H1 (cell line): ENCODE measurements around the gene CIITA. TPM values are rescaled to one million over a fixed set of nuclear protein-coding genes. Genes with fewer than 3 reads are reported as not detected.

ENCODE experiments used
- CTCF ChIA-PET: fragments of 300-600 bp; sonication (Branson Sonifier 250); formaldehyde crosslinking; loops from one replicate; lab custom pipeline; 2021; ENCODE audit not compliant: partially characterized antibody; lab: Charles Lee
- POLR2A ChIA-PET: fragments of 300-600 bp; sonication (Branson Sonifier 250); formaldehyde crosslinking; loops from one replicate; lab custom pipeline; 2021; ENCODE audit warnings: inconsistent platforms; ENCODE audit not compliant: partially characterized antibody; lab: Charles Lee
- DNase-seq, 2 experiments: peaks; one replicate each; pipeline versions ENCODE4 v3.0.0 to v3.0.0-alpha.2; 2010 to 2022; ENCODE audit warnings: low spot score in 2 of 2, low read depth in 1 of 2, mixed read lengths in 1 of 2
- FAIRE-seq: peaks from 2 replicates; lab custom pipeline; 2011; peaks lifted over from hg19 to GRCh38; lab: Jason Lieb, UNC
- H2AFZ ChIP-seq: 2 replicates; pipeline ENCODE4 v1.8.1; 2012; ENCODE audit warnings: low read length, inconsistent platforms
- H2AK5ac ChIP-seq: 2 replicates; pipeline ENCODE4 v1.6.1; 2013; ENCODE audit warnings: low read depth, low read length
- H2BK120ac ChIP-seq: replicated peaks from 2 replicates; pipeline ENCODE3; 2013; ENCODE audit warnings: low read depth, low read length, inconsistent platforms
- H2BK12ac ChIP-seq: 2 replicates; pipeline ENCODE4 v1.6.1; 2013; ENCODE audit warnings: low read depth, low read length
- H2BK15ac ChIP-seq: 2 replicates; pipeline ENCODE4 v1.6.1; 2013; ENCODE audit warnings: low read length
- H2BK20ac ChIP-seq: 2 replicates; pipeline ENCODE4 v1.6.1; 2013; ENCODE audit warnings: low read length
- H2BK5ac ChIP-seq: 2 replicates; pipeline ENCODE4 v1.6.1; 2013; ENCODE audit warnings: low read depth, low read length
- H3K14ac ChIP-seq: 2 replicates; pipeline ENCODE4 v1.6.1; 2013; ENCODE audit warnings: inconsistent platforms; ENCODE audit not compliant: insufficient read length
- H3K18ac ChIP-seq: 2 replicates; pipeline ENCODE4 v1.6.1; 2013; ENCODE audit warnings: low read length; ENCODE audit errors: extremely low read depth
- H3K23ac ChIP-seq: 2 replicates; pipeline ENCODE4 v1.6.1; 2013; ENCODE audit warnings: inconsistent platforms; ENCODE audit not compliant: insufficient read length
- H3K23me2 ChIP-seq: 2 replicates; pipeline ENCODE4 v1.6.1; 2013; ENCODE audit warnings: low read depth, low read length
- H3K27ac ChIP-seq: 2 replicates; pipeline ENCODE4 v1.6.1; 2011; ENCODE audit warnings: low read depth, low read length, inconsistent platforms
- H3K27me3 ChIP-seq, 4 experiments: replicated peaks in 1 of 4; 1 replicate in 1 of 4; 2 replicates in 3 of 4; pipeline versions ENCODE4 v1.6.1 to v1.8.1; 2011 to 2013; ENCODE audit warnings: low read length in 3 of 4, mild to moderate bottlenecking in 3 of 4, inconsistent platforms in 2 of 4, mixed read lengths in 2 of 4, moderate library complexity in 1 of 4; ENCODE audit not compliant: control insufficient read depth in 3 of 4, insufficient read depth in 3 of 4; ENCODE audit errors: extremely low read depth in 1 of 4
- H3K36me3 ChIP-seq, 4 experiments: 2 replicates each; pipeline versions ENCODE4 v1.6.1 to v1.8.1; 2011 to 2013; ENCODE audit warnings: mild to moderate bottlenecking in 4 of 4, low read length in 3 of 4, moderate library complexity in 2 of 4, control low read depth in 1 of 4, inconsistent platforms in 1 of 4; ENCODE audit not compliant: insufficient read depth in 4 of 4, control insufficient read depth in 2 of 4
- H3K4ac ChIP-seq: replicated peaks from 2 replicates; pipeline ENCODE3; 2013; ENCODE audit warnings: low read length, low read depth, mixed read lengths, inconsistent platforms; ENCODE audit not compliant: insufficient read length
- H3K4me1 ChIP-seq, 4 experiments: replicated peaks in 1 of 4; 1 replicate in 1 of 4; 2 replicates in 3 of 4; pipeline versions ENCODE4 v1.6.1 to v1.8.1; 2011 to 2013; ENCODE audit warnings: low read length in 3 of 4, inconsistent platforms in 2 of 4, mixed read lengths in 1 of 4; ENCODE audit not compliant: insufficient read depth in 4 of 4, control insufficient read depth in 3 of 4
- H3K4me2 ChIP-seq, 2 experiments: 2 replicates each; pipeline versions ENCODE4 v1.6.1 to v1.8.1; 2011 to 2013; ENCODE audit warnings: low read depth in 2 of 2, low read length in 2 of 2, control low read depth in 1 of 2, inconsistent platforms in 1 of 2, mild to moderate bottlenecking in 1 of 2; ENCODE audit not compliant: insufficient read depth in 1 of 2
- H3K4me3 ChIP-seq, 4 experiments: fragments of 200-600, 300-600 bp in 1 of 4; sonication (generic), shearing (Covaris generic), sonication (Bioruptor Twin) in 1 of 4; 2 replicates each; pipeline versions ENCODE4 v1.5.1 to v1.8.1; 2011 to 2016; ENCODE audit warnings: low read length in 4 of 4, low read depth in 3 of 4, control low read depth in 2 of 4, inconsistent platforms in 2 of 4, mild to moderate bottlenecking in 2 of 4, mixed read lengths in 1 of 4, moderate library complexity in 1 of 4; ENCODE audit not compliant: insufficient read depth in 2 of 4; ENCODE audit errors: extremely low read depth in 1 of 4
- H3K56ac ChIP-seq: replicated peaks from 2 replicates; pipeline ENCODE3; 2013; ENCODE audit warnings: low read depth, mild to moderate bottlenecking, mixed read lengths, low read length, inconsistent platforms; ENCODE audit not compliant: insufficient read length
- H3K79me1 ChIP-seq: 2 replicates; pipeline ENCODE4 v1.6.1; 2013; ENCODE audit warnings: low read depth, low read length, control low read depth
- H3K79me2 ChIP-seq, 2 experiments: 2 replicates each; pipeline versions ENCODE4 v1.6.1 to v1.8.1; 2012 to 2013; ENCODE audit warnings: low read length in 2 of 2, mild to moderate bottlenecking in 2 of 2, inconsistent platforms in 1 of 2; ENCODE audit not compliant: insufficient read depth in 2 of 2, control insufficient read depth in 1 of 2
- H3K9ac ChIP-seq, 4 experiments: replicated peaks in 1 of 4; 1 replicate in 1 of 4; 2 replicates in 3 of 4; pipeline versions ENCODE4 v1.6.1 to v1.8.1; 2011 to 2013; ENCODE audit warnings: low read depth in 3 of 4, low read length in 3 of 4, control low read depth in 2 of 4, mild to moderate bottlenecking in 2 of 4, moderate library complexity in 2 of 4, inconsistent platforms in 1 of 4; ENCODE audit errors: extremely low read depth in 1 of 4
- H3K9me3 ChIP-seq, 2 experiments: 2 replicates each; pipeline versions ENCODE4 v1.6.1 to v1.8.1; 2012 to 2013; ENCODE audit warnings: mild to moderate bottlenecking in 2 of 2, moderate library complexity in 2 of 2, control low read depth in 1 of 2, inconsistent platforms in 1 of 2, low read depth in 1 of 2, low read length in 1 of 2, mixed read lengths in 1 of 2; ENCODE audit not compliant: insufficient read depth in 2 of 2
- H4K20me1 ChIP-seq, 2 experiments: replicated peaks in 1 of 2; 2 replicates each; pipeline versions ENCODE3 to v1.8.1; 2011 to 2013; ENCODE audit warnings: inconsistent platforms in 2 of 2, low read length in 2 of 2, mild to moderate bottlenecking in 1 of 2; ENCODE audit not compliant: insufficient read depth in 2 of 2, control insufficient read depth in 1 of 2
- H4K5ac ChIP-seq: 2 replicates; pipeline ENCODE4 v1.6.1; 2013; ENCODE audit warnings: low read length, low read depth, mixed read lengths, inconsistent platforms; ENCODE audit not compliant: insufficient read length
- H4K8ac ChIP-seq: 2 replicates; pipeline ENCODE4 v1.8.0; 2013; ENCODE audit warnings: mild to moderate bottlenecking, moderate library complexity, low read length, inconsistent platforms; ENCODE audit not compliant: insufficient read depth; ENCODE audit errors: extremely low read depth
- H4K91ac ChIP-seq: replicated peaks from 2 replicates; pipeline ENCODE3; 2013; ENCODE audit warnings: low read length, mixed read lengths, inconsistent platforms; ENCODE audit not compliant: insufficient read length
- CBX8 ChIP-seq: fragments of 300-800, 300-1000 bp; sonication (generic); IDR thresholded peaks from 2 replicates; pipeline ENCODE4 v1.7.1; 2016; ENCODE audit warnings: low read depth, low read length, borderline replicate concordance
- EP300 ChIP-seq, 2 experiments: IDR thresholded peaks; 1 replicate in 1 of 2; 2 replicates in 1 of 2; pipeline ENCODE4 v1.6.1; 2011 to 2012; ENCODE audit warnings: low read depth in 2 of 2, low read length in 2 of 2, mild to moderate bottlenecking in 2 of 2, borderline replicate concordance in 1 of 2, inconsistent platforms in 1 of 2, moderate library complexity in 1 of 2
- GTF2F1 ChIP-seq: IDR thresholded peaks from 2 replicates; pipeline ENCODE4 v1.6.1; 2012; ENCODE audit warnings: low read depth, low read length, improper control_type of control experiment, borderline replicate concordance
- KDM4A ChIP-seq: IDR thresholded peaks from one replicate; pipeline ENCODE4 v1.7.1; 2012; ENCODE audit warnings: low read depth, mild to moderate bottlenecking, moderate library complexity, low read length, inconsistent platforms; ENCODE audit not compliant: severe bottlenecking
- POU5F1 ChIP-seq: IDR thresholded peaks from 2 replicates; pipeline ENCODE4 v1.6.1; 2011; ENCODE audit warnings: low read depth, mild to moderate bottlenecking, low read length, moderate library complexity
- RAD21 ChIP-seq, 2 experiments: IDR thresholded peaks in 1 of 2; conservative IDR thresholded peaks in 1 of 2; 2 replicates each; pipeline ENCODE4 v1.6.1; 2011; ENCODE audit warnings: low read depth in 2 of 2, low read length in 2 of 2, improper control_type of control experiment in 1 of 2, inconsistent platforms in 1 of 2, mild to moderate bottlenecking in 1 of 2, moderate library complexity in 1 of 2
- SP1 ChIP-seq: IDR thresholded peaks from 2 replicates; pipeline ENCODE4 v1.6.1; 2011; ENCODE audit warnings: low read depth, low read length
- TAF7 ChIP-seq: optimal IDR thresholded peaks from 2 replicates; pipeline ENCODE3; 2011; ENCODE audit warnings: low read depth, mild to moderate bottlenecking, inconsistent platforms, low read length, moderate library complexity, borderline replicate concordance
- TEAD4 ChIP-seq: IDR thresholded peaks from 2 replicates; pipeline ENCODE4 v1.6.1; 2012; ENCODE audit warnings: low read depth, low read length, inconsistent platforms, mixed read lengths
- ZNF274 ChIP-seq: IDR thresholded peaks from 2 replicates; pipeline ENCODE4 v1.7.0; 2012; ENCODE audit warnings: low read length, borderline replicate concordance; ENCODE audit errors: extremely low read depth
- WGBS, 2 experiments: shearing (Covaris generic) in 1 of 2; methylation state at CpG; one replicate each; pipeline versions ENCODE4 v1.1.6 to v1.1.7; 2013 to 2015; ENCODE audit warnings: low lambda C conversion rate in 2 of 2, mixed read lengths in 2 of 2, inconsistent platforms in 1 of 2, low coverage in 1 of 2, missing lambda C conversion rate in 1 of 2; ENCODE audit not compliant: insufficient replicate concordance in 2 of 2, insufficient coverage in 1 of 2, insufficient read length in 1 of 2; ENCODE audit errors: extremely low coverage in 1 of 2, missing lambda C conversion rate in 1 of 2; 5-methylcytosine and 5-hydroxymethylcytosine counted together
- polyA plus RNA-seq, 7 experiments: library from polyadenylated mRNA; depleted of rRNA in 3 of 7; stranded (reverse) in 5 of 7; unstranded in 2 of 7; fragments of >200 nt in 5 of 7; fragments of 200-250 nt in 2 of 7; gene quantifications; 1 replicate in 5 of 7; 2 replicates in 1 of 7; 4 replicates in 1 of 7; pipeline versions ENCODE4 v1.2.1 to v1.2.3, GENCODE V29; 2011 to 2013; ENCODE audit warnings: missing spikeins in 2 of 7, mixed read lengths in 2 of 7
- total RNA-seq: library from RNA; stranded (reverse); fragmentation: NEBNext Ultra II Directional; extraction: Animal tissue kit (Norgen Biotek cat#: 25700); gene quantifications from 2 replicates; pipeline ENCODE4 v1.2.1, GENCODE V29; 2021
- TF ChIP-seq, protein P1 (sequence below): IDR thresholded peaks from 2 replicates; pipeline ENCODE4 v1.6.1; 2012; ENCODE audit warnings: inconsistent platforms

CIITA gene
- total and polyA plus RNA-seq, 2 of the 8 experiments (the other 6 are each of a cell fraction or from before 2014, with no cell fraction given), result 0.07 to 0.17 TPM

DNA sequence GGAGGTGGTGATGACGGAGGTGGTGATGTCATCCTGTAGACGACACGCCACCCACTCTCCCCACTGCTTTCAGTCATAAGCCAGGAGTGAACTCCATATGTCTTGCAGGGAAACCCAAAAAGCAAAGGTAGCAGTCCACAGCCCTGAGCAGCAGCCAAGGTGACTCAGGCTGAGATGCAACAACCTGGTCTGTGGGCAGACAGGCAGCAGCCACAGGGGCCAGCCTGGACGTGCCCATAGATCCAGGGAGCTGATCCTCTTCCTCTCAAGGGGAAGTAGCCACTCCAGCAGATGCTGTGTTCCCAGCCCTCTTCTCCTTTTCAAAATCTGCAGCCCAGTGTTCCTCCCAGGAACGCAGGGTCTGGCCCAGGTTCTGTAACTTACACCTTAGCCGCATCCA, 17.3 kb upstream of the CIITA start:
- H3K9ac ChIP-seq, result no peak overlapping the region
- no peak overlapping the region for H2AK5ac ChIP-seq
- H3K4me1 ChIP-seq, result no peaks in the 10 kb centered on the region
- no peak overlapping the region for H4K8ac ChIP-seq
- no peak overlapping the region for H2BK15ac ChIP-seq
- no peak overlapping the region for H3K18ac ChIP-seq
- H3K9me3 ChIP-seq, result no peaks in the 10 kb centered on the region
- no peak overlapping the region for H2BK20ac ChIP-seq
- H2AFZ ChIP-seq, result no peak overlapping the region
- FAIRE-seq, result no peak
- no peak overlapping the region for H2BK12ac ChIP-seq
- DNase-seq, result no peak
- no peaks in the 10 kb centered on the region for H3K79me1 ChIP-seq
- TF ChIP-seq GTF2F1 (no peak), POU5F1 (no peak), KDM4A (no peak), RAD21 (IDR thresholded peaks at IDR 0.05 in 1 of 2, conservative IDR thresholded peaks at IDR 0.05 in 1 of 2; ENCODE audit: low read depth in 2 of 2, low read length in 2 of 2) (no peak), SP1 (no peak), ZNF274 (no peak), CBX8 (no peak), TEAD4 (no peak), EP300 (IDR thresholded peaks at IDR 0.05; ENCODE audit: borderline replicate concordance in 1 of 2, low read depth in 2 of 2, low read length in 2 of 2) (no peak), TAF7 (no peak)
- TF ChIP-seq, protein P1, sequence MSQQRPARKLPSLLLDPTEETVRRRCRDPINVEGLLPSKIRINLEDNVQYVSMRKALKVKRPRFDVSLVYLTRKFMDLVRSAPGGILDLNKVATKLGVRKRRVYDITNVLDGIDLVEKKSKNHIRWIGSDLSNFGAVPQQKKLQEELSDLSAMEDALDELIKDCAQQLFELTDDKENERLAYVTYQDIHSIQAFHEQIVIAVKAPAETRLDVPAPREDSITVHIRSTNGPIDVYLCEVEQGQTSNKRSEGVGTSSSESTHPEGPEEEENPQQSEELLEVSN, result no peak
- no peaks in the 10 kb centered on the region for H3K36me3 ChIP-seq
- no peak overlapping the region for H2BK5ac ChIP-seq
- no peaks in the 10 kb centered on the region for H3K27me3 ChIP-seq
- no peak overlapping the region for H3K27ac ChIP-seq
- H3K4me3 ChIP-seq, result no peak overlapping the region
- H3K14ac ChIP-seq, result no peak overlapping the region
- H3K79me2 ChIP-seq, result no peaks in the 10 kb centered on the region
- no peak overlapping the region for H3K23ac ChIP-seq
- H3K4me2 ChIP-seq, result no peak overlapping the region
- H3K56ac ChIP-seq, result peak overlapping the region; percentile 86
- H4K5ac ChIP-seq, result no peak overlapping the region
- no peak overlapping the region for H2BK120ac ChIP-seq
- ChIA-PET POLR2A (no interaction called here), CTCF (interaction anchor here (1.0 kb wide), 1 partner anchor 19 kb away, joined by 4 read pairs; no protein-coding TSS in a partner anchor)
- H3K23me2 ChIP-seq, result peaks cover 7% of the 10 kb centered on the region; the same call in 1 of the 2 replicates
- no peak overlapping the region for H3K4ac ChIP-seq
- WGBS, 2 experiments, result 85% methylated on average over 6 of the region's 6 CpGs; no CpG with 5 or more reads in 1 of the 2 experiments
- no peak overlapping the region for H4K91ac ChIP-seq
- peaks cover 0 to 4% of the 10 kb centered on the region in 2 experiments for H4K20me1 ChIP-seq
